AG09309 (cell line): Measurements from ENCODE around the gene ETNK2.
"Not testable (repeated sequence)": the region's sequence is repeated elsewhere in the genome, so short reads cannot be mapped to it uniquely, and the experiment has no call there.

Experiments
- DNase-seq: peaks from one replicate; pipeline ENCODE4 v3.0.0-alpha.2; 2010; ENCODE audit warnings: low read depth
- H3K4me3 ChIP-seq: 2 replicates; pipeline ENCODE4 v1.5.1; 2011; ENCODE audit warnings: mild to moderate bottlenecking, low read depth, low read length, moderate library complexity; ENCODE audit not compliant: control insufficient read depth
- TF ChIP-seq, protein P1 (sequence below): IDR thresholded peaks from 2 replicates; pipeline ENCODE4 v1.5.1; 2011; ENCODE audit warnings: mild to moderate bottlenecking, low read depth, low read length, inconsistent platforms; ENCODE audit not compliant: insufficient read depth, control insufficient read depth; ENCODE audit errors: missing control alignments

Gene ETNK2

GRCh38 chr1:204091066-204091465 lies 60.8 kb downstream of the ETNK2 start:
- TF ChIP-seq, protein P1, sequence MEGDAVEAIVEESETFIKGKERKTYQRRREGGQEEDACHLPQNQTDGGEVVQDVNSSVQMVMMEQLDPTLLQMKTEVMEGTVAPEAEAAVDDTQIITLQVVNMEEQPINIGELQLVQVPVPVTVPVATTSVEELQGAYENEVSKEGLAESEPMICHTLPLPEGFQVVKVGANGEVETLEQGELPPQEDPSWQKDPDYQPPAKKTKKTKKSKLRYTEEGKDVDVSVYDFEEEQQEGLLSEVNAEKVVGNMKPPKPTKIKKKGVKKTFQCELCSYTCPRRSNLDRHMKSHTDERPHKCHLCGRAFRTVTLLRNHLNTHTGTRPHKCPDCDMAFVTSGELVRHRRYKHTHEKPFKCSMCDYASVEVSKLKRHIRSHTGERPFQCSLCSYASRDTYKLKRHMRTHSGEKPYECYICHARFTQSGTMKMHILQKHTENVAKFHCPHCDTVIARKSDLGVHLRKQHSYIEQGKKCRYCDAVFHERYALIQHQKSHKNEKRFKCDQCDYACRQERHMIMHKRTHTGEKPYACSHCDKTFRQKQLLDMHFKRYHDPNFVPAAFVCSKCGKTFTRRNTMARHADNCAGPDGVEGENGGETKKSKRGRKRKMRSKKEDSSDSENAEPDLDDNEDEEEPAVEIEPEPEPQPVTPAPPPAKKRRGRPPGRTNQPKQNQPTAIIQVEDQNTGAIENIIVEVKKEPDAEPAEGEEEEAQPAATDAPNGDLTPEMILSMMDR = no peak
- DNase-seq = no peak
- H3K4me3 ChIP-seq = no peak overlapping the region

GRCh38 chr1:204090132-204090531 lies 61.7 kb downstream of the ETNK2 start:
- DNase-seq, H3K4me3 ChIP-seq: not testable (repeated sequence)

DNA sequence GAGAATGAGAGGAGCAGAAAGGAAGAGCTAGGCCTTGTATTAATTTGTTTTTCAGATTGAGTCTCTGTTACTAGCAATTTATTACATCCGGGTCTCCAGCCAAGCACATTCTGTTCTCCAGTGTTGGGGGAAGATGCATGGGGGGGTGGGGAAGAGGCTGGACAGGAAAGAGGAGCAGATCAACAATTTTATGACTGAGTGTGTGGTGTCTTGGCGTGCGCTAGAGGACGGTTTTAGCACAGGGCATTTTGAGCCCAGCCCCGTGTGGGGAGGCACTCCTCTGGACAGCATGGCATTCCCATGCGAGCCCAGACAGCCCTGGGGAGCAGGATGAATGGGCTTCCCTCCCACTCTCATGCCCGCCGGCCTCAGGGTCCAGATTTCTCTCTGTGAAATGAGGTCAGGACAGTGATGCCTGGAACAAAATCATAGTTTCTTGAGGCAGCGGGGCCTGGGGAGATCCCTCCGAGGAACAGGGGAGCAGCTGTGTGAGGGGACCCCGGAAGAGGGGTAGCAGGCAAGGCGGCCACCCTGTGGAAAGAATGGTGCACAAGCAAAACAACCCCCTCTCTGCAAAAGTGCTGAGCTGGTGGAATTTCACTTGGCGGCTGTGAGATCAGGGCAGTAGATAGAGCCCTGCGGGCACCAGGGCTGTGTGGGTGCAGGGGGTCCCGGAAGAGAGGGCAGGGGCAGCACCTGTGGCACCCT lies 62.6 kb downstream of the ETNK2 start:
- H3K4me3 ChIP-seq = no peak overlapping the region
- TF ChIP-seq, protein P1 = no peak
- DNase-seq = no peak

- DNase-seq = no peak
- TF ChIP-seq, protein P1 = no peak
- no peak overlapping the region for H3K4me3 ChIP-seq
Measured at GRCh38 chr1:204088596-204088995, 63.2 kb downstream of the ETNK2 start.

DNA sequence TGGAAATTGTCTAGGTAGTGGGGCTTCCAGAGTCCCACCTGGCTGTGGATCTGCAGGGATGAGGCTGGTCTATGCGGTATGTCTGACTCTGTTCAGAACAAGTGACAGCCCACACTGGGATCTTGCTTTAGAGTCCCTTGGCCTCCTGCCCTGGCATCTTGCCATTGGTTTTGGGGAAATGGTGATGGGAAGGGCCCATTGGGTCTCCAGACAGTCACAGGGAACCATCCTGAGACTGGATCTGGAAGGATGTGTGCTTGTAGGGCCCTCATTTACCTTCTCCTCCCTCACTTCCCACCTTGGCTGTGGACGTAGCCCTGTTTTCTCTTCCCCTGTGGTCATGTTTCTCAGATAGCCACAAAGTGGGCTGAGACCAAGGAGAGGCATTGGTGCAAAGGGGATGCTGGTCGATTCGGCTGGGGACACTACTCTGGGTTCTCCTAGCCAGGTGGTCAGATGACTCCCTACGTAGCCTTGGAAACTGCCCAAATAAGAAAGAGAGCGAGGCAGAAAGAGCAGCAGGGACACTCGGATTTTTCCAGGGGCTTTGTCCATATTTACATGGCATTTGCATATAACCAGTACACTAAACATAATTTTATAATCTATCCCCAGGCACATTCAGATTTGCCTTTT lies 63.8 kb downstream of the ETNK2 start:
- TF ChIP-seq, protein P1 = no peak
- H3K4me3 ChIP-seq = no peak overlapping the region
- no peak for DNase-seq

DNA sequence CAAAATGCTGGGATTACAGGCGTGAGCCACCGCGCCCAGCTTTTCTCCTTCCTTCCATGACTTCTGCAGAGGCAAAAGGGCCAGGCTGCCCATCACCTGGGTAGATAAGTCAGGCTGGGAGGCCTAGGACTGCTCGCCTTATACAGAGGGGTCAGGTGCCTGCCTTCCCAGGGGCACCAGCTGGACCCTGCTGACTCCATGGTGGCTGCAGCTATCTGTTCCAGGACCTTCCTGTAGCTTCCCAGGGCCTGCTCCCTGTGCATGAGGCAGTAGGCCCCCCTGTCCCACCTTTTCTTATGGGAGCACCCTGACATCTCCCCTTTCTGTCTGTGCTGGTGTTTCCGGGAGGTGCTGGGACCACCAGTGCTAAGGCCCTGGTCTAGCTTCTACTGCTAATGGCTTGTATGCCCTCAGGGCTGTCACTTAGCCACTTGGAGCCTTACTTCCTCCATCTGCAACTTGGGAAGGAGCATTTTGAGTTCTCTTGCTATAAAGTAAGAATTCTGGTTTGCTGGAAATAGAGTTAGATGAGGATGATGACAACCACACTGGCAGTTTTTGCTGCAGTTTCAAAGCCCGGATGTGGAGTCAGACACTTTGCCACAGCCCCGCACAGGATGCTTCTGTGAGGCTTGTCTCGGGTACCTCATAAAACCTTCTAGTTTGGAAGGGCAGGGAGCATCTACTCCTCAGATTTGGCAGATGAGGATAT lies 64.5 kb downstream of the ETNK2 start:
- TF ChIP-seq, protein P1 = no peak
- no peak for DNase-seq
- H3K4me3 ChIP-seq = no peak overlapping the region

GRCh38 chr1:204085876-204086275 lies 66.0 kb downstream of the ETNK2 start:
- TF ChIP-seq, protein P1 = no peak
- DNase-seq = no peak
- H3K4me3 ChIP-seq = no peak overlapping the region
